ENCODE data around the gene C1orf226.

Gene C1orf226

DNA sequence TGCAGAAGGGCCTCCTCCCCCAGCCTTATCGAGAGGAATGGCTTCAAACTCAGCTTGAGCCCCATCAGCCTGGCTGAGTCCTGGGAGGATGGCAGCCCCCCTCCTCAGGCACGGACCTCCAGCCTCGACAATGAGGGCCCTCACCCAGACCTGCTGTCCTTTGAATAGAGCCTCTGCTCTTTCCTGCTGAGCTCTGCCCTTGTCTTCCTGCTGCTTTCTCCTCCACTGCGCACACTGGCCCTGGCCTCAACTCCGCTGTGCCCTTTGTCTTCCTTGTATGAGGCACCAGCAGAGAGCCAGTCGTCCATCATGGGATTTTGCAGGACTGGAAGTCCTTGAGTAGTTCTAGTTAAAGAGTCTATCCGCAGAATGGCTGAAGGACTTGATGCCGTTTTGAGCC, 2.0 kb downstream of the C1orf226 start:
- TF ChIP-seq, protein P1, sequence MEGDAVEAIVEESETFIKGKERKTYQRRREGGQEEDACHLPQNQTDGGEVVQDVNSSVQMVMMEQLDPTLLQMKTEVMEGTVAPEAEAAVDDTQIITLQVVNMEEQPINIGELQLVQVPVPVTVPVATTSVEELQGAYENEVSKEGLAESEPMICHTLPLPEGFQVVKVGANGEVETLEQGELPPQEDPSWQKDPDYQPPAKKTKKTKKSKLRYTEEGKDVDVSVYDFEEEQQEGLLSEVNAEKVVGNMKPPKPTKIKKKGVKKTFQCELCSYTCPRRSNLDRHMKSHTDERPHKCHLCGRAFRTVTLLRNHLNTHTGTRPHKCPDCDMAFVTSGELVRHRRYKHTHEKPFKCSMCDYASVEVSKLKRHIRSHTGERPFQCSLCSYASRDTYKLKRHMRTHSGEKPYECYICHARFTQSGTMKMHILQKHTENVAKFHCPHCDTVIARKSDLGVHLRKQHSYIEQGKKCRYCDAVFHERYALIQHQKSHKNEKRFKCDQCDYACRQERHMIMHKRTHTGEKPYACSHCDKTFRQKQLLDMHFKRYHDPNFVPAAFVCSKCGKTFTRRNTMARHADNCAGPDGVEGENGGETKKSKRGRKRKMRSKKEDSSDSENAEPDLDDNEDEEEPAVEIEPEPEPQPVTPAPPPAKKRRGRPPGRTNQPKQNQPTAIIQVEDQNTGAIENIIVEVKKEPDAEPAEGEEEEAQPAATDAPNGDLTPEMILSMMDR (conservative IDR thresholded peaks at IDR 0.05; ENCODE audit: low read length), result no peak
- no peak for DNase-seq (ENCODE audit: low read depth)
- no peak overlapping the region for H3K4me3 ChIP-seq (ENCODE audit: low read length)

DNA sequence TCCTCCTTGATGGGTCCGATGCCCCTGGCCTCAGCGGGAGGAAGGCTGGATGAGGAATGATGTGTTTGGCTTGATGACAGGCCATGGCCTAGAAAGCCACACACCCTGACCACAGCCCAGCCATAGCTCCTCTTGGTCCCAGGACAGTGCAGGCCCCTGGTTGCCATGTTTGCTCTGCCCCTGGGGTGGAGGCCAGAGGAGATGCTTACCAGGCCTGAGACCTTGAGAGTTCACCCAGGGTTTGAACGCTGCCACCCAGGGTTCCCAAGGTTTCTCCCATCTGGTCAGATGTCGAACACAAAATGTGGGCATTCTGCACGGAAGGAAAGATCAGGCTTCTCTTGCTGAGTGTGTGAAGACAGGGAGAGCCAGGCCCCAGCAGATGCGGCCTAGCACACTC, 2.6 kb downstream of the C1orf226 start:
- no peak overlapping the region for H3K4me3 ChIP-seq (ENCODE audit: low read length)
- DNase-seq (ENCODE audit: low read depth), result no peak
- TF ChIP-seq, protein P1 (conservative IDR thresholded peaks at IDR 0.05; ENCODE audit: low read length), result no peak

DNA sequence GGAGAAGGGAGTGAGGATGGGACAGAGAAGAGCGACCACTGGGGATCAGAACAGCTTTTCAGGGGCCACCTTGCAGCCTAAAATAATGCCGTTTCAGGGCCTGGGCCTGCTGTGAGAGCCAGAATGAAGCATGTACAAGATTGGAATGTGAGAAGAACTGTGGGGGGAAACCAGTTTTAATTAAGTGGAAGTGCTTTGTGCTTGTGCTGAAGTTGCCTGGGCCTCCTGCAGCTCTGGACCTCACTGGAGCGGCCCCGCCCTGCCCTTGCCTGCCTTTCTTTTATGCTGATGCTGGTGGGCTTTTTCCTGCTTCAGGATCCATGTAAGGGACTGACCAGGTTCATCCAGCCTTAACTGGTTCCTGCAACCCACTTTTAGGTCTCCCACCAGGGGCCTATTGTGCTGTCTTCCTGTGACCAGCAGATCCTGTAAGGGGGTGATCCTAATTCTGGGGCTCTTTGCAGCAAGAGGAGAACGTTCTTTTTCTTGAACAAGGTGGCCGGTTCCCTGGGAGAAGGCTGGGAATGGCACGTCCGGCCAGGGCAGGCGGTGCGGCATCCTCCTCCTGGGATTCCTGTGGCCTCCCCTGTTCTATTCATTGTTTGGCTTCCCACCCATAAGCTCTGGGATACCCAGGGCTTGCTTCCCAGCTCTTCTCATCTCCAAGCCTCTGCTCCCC, 3.2 kb downstream of the C1orf226 start:
- no peak overlapping the region for H3K4me3 ChIP-seq (ENCODE audit: low read length)
- TF ChIP-seq, protein P1 (conservative IDR thresholded peaks at IDR 0.05; ENCODE audit: low read length), result no peak
- DNase-seq (ENCODE audit: low read depth), result no peak

DNA sequence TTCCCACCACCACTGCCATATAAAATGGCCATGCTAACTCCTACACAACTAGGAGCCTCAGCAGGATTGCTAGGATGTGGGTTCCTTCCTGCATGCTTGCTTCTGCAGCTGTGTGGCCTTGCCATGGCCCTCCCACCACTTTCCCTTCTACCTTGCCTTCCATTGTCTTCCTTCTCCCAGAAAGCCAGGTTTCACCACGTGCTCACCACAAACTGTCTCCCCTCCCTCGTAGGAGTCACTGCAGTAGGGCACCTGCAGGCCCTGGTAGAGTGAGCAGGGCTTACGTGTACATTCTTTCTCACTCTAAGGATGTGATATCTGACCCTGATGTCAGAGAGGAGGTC, 3.7 kb downstream of the C1orf226 start:
- TF ChIP-seq, protein P1 (conservative IDR thresholded peaks at IDR 0.05; ENCODE audit: low read length), result no peak
- H3K4me3 ChIP-seq (ENCODE audit: low read length), result no peak overlapping the region
- no peak for DNase-seq (ENCODE audit: low read depth)

DNA sequence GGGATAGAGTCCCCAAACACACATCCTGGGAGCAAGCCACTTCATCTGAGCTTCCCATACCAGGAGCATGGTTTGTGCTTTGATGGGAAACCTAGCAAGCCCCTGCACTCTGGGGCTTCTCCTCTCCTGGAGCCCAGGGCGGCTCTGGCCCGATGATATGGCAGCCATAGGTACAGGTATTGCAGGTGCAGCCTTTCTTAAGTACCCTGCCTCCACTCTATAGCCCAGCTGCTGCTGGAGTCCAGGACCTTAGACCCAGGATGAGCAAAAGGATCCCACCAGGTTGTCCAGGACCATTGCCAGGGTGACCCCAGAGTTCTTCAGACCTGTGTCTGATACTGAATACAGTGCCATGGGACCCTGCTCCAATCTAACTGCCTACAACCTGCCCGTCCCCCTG, 4.2 kb downstream of the C1orf226 start:
- H3K4me3 ChIP-seq (ENCODE audit: low read length), result no peak overlapping the region
- DNase-seq (ENCODE audit: low read depth), result no peak
- TF ChIP-seq, protein P1 (conservative IDR thresholded peaks at IDR 0.05; ENCODE audit: low read length), result no peak

DNA sequence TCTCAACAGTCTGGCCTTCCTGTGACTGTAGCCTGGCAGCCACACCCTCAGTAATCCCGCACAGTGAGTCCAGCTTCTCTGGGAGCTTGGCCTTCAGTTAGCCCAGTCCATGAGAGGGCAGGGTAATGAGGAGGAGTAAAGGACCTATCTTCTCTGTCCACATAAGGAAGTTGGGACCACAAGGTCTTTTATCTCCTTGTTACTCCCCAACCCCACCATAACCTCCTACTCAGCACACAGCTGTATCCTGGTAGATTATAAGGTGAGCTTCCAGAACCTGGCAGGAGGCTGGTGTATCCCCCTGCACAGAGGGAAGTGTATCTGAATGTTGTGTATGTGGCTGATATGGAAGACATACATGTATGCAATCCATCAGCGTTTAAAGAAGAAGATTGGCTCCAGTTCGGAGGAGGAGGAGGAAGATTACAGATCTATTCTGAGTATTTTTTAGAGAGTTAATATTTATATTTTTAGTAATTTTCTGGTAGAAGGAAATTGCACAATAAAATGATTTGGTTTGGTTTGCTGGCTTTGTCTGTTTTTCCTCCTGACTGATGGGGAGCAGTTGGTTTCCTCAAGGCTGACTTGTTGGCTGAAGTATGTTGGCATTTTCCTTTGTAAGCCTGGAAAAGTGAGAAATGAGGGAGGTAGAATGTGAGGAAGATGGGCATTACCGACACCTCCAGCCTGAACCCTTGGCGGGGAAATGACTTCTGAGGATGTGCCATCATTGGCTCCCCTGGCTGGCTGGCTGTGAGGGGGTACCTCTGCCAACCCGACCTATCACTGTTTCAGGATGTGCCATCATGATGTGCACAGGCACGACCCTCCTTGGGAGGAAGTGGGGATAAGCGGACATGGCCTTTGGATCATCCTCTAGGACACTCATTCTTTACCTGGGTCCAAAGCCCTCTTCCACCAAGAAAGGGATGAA, 5.0 kb downstream of the C1orf226 start:
- no peak for DNase-seq (ENCODE audit: low read depth)
- H3K4me3 ChIP-seq (ENCODE audit: low read length), result no peak overlapping the region
- TF ChIP-seq, protein P1 (conservative IDR thresholded peaks at IDR 0.05; ENCODE audit: low read length), result no peak

Data from AG10803 (cell line).